Lower lobe of right lung (tissue), 2 donors: ENCODE results near the gene RABL2B. TPM values are rescaled to one million over a fixed set of nuclear protein-coding genes. Genes with fewer than 3 reads are reported as not detected.
A peak's percentile ranks its signal among the peaks of the same experiment; 100 is the strongest.

Source experiments
- ATAC-seq, 2 donors: fragments of 200-7000 bp; cut with Tn5 transposase; one replicate each; pipeline ENCODE4 v1.9.1; 2020 to 2022; ENCODE audit warnings: mild to moderate bottlenecking in 2 of 2, moderate library complexity in 2 of 2
- DNase-seq: peaks from one replicate; pipeline ENCODE4 v3.0.0-alpha.2; 2020
- H3K27ac ChIP-seq: fragments of 200-600 bp; one replicate; pipeline ENCODE4 v1.8.0; 2022
- H3K27me3 ChIP-seq: fragments of 200-600 bp; one replicate; pipeline ENCODE4 v1.8.0; 2022; ENCODE audit warnings: low read depth
- H3K36me3 ChIP-seq: fragments of 200-600 bp; one replicate; pipeline ENCODE4 v1.8.0; 2022; ENCODE audit warnings: mild to moderate bottlenecking
- H3K4me1 ChIP-seq: fragments of 200-600 bp; one replicate; pipeline ENCODE4 v1.8.0; 2022
- H3K4me3 ChIP-seq: fragments of 200-600 bp; one replicate; pipeline ENCODE4 v1.8.0; 2022; ENCODE audit warnings: mild to moderate bottlenecking
- H3K9me3 ChIP-seq: fragments of 200-600 bp; one replicate; pipeline ENCODE4 v1.8.0; 2022
- intact Hi-C: fragments of 100-400 bp; cut with DNase I; formaldehyde crosslinking; loops from one replicate; pipeline ENCODE4 v1.11.0; 2022
- total RNA-seq: library from RNA; stranded (reverse); fragmentation: NEBNext Ultra II Directional; extraction: Animal tissue kit (Norgen Biotek cat#: 25700); gene quantifications from one replicate; pipeline ENCODE4 v1.2.1, GENCODE V29; 2021
- TF ChIP-seq, protein P1 (sequence below): fragments of 200-600 bp; IDR thresholded peaks from one replicate; pipeline ENCODE4 v1.8.0; 2022; ENCODE audit warnings: antibody characterized with exemption, mild to moderate bottlenecking
- donor health status: DM: no; HTN: yes; CAD: no; lungs with severe emphysema.

Gene RABL2B
- total RNA-seq, 1 donor from 2014 or later: 46.3 TPM

DNA sequence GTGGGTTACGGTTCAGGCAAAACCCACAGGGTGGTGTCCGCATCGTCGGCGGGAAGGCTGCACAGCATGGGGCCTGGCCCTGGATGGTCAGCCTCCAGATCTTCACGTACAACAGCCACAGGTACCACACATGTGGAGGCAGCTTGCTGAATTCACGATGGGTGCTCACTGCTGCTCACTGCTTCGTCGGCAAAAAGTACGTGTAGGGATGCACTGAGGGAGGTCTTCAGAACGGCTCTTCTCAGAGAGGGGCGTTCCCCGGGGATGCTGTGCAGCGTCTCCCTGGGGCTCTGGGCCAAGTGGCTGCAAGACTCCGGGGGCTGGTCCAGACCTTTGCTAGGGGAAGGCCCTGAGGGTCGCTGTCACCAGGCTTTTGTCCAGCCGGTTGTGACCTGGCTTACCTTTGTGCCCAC is 44.2 kb downstream of the RABL2B start:
- TF ChIP-seq, protein P1, sequence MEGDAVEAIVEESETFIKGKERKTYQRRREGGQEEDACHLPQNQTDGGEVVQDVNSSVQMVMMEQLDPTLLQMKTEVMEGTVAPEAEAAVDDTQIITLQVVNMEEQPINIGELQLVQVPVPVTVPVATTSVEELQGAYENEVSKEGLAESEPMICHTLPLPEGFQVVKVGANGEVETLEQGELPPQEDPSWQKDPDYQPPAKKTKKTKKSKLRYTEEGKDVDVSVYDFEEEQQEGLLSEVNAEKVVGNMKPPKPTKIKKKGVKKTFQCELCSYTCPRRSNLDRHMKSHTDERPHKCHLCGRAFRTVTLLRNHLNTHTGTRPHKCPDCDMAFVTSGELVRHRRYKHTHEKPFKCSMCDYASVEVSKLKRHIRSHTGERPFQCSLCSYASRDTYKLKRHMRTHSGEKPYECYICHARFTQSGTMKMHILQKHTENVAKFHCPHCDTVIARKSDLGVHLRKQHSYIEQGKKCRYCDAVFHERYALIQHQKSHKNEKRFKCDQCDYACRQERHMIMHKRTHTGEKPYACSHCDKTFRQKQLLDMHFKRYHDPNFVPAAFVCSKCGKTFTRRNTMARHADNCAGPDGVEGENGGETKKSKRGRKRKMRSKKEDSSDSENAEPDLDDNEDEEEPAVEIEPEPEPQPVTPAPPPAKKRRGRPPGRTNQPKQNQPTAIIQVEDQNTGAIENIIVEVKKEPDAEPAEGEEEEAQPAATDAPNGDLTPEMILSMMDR: no peak
- intact Hi-C loops: no loop called here
- H3K27me3 ChIP-seq: no peaks in the 10 kb centered on the region
- H3K27ac ChIP-seq: no peak overlapping the region
- H3K36me3 ChIP-seq: no peaks in the 10 kb centered on the region
- no peaks in the 10 kb centered on the region for H3K4me1 ChIP-seq
- ATAC-seq (no peak), DNase-seq (peak; percentile 26)
- no peak overlapping the region for H3K4me3 ChIP-seq
- no peaks in the 10 kb centered on the region for H3K9me3 ChIP-seq

DNA sequence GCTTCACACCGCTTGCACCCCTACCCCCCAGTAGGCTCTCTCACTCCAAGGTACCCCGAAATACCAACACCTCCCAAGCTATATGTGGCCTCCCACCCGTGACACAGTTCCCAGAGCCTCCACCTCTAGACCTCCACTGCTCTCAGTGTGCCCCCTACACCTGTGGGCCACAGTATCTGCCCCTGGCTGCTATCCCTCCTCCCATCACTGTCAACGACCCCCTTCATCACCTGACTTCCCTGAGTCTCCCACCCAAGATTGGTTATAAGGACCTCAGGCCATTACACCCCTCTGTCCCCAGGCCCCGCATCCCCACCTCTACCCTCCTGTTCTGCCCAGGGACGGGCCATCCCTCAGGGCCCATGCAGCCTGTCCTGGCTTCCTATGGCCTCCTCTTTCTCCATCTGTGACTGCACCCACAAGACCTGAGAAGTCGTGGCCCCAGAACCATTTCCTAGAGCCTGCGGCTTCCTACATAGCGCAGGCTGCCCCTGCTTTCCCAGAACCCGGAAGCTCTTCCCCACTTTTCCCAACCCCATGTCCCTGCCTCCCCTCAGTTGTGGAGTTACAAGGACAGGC is 44.7 kb downstream of the RABL2B start:
- H3K9me3 ChIP-seq: no peaks in the 10 kb centered on the region
- TF ChIP-seq, protein P1: no peak

DNA sequence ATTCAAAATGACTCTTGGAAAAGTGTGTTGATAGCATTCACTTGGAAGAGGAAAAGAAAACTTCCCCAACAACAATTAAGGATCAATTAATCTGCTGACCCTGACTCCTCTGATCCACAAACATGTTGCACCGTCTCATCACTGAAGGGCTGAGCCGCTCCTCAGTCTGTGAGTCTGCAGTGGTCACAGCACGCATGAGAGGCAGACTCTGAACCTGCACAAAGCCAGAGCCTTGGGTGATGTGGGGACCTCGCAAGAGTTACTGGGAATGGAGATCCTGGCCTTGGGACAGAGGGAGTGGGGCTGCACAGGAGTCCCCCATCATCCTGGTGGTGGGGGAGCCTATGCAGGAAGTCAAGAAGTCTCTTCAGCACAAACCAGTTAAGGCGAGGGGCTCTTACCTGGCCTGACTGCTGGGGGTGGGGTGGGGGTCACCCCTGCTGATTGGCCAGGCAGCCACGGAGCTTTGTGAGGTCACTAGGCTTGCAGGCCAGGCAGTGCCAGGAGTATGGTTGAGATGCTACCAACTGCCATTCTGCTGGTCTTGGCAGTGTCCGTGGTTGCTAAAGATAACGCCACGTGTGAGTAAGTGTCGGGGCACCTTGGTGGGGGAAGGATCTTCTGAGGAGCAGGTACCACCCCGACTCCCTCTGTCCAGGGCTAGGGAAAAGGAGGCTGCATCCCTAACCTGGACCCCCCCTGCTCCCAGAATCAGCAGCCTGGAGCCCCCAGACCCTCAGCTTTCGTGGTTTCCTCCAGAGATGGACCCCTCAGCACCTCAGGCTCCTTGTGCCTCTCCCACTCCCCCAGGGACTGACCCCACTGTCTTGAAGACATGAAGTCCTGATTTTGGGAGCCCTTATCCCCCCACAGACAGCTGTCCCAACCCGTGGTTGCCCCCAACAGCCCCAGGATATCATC is 45.4 kb downstream of the RABL2B start, which contains the start of gene ACR:
ACR (plus strand) TSS at position 477 of the 921 bp plus-strand sequence; CDS start at position 509, 32 bp downstream.
- no peak for ATAC-seq
- intact Hi-C loops: no loop called here
- Histone ChIP-seq H3K9me3 (no peaks in the 10 kb centered on the region), H3K4me3 (no peak within 1 kb of the TSS), H3K27me3 (no peaks in the 10 kb centered on the region), H3K4me1 (no peaks in the 10 kb centered on the region), H3K27ac (no peak within 1 kb of the TSS), H3K36me3 (no peaks in the 10 kb centered on the region)
- TF ChIP-seq, protein P1: no peak
- DNase-seq: peak; percentile 21

More for the DNA sequence above, 44.7 kb downstream of the RABL2B start:
- intact Hi-C loops: no loop called here
- DNase-seq (no peak), ATAC-seq (no peak)
- no peaks in the 10 kb centered on the region for H3K4me1 ChIP-seq
- no peak overlapping the region for H3K27ac ChIP-seq
- no peaks in the 10 kb centered on the region for H3K36me3 ChIP-seq
- H3K27me3 ChIP-seq: no peaks in the 10 kb centered on the region
- no peak overlapping the region for H3K4me3 ChIP-seq

DNA sequence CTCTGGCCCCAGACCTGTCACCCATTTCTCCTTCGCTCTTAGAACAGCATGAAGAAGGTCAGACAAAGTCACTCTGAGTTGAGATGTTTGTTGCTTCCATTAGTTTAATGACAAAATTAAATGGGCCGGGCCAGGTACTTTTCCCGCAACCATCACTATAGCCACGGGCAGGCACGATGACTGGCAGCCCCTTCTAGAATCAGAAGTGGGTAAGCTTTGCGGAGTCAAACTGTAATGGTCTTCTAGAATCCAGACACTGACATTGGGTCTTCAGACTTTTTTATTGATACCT is 47.8 kb downstream of the RABL2B start:
- no peak for ATAC-seq
- DNase-seq: no peak
- no peak overlapping the region for H3K27ac ChIP-seq
- H3K27me3 ChIP-seq: peaks cover 6% of the 10 kb centered on the region
- H3K9me3 ChIP-seq: no peaks in the 10 kb centered on the region
- H3K4me3 ChIP-seq: no peak overlapping the region
- intact Hi-C loops: no loop called here
- TF ChIP-seq, protein P1: no peak
- H3K36me3 ChIP-seq: no peaks in the 10 kb centered on the region
- peaks cover 12% of the 10 kb centered on the region for H3K4me1 ChIP-seq

DNA sequence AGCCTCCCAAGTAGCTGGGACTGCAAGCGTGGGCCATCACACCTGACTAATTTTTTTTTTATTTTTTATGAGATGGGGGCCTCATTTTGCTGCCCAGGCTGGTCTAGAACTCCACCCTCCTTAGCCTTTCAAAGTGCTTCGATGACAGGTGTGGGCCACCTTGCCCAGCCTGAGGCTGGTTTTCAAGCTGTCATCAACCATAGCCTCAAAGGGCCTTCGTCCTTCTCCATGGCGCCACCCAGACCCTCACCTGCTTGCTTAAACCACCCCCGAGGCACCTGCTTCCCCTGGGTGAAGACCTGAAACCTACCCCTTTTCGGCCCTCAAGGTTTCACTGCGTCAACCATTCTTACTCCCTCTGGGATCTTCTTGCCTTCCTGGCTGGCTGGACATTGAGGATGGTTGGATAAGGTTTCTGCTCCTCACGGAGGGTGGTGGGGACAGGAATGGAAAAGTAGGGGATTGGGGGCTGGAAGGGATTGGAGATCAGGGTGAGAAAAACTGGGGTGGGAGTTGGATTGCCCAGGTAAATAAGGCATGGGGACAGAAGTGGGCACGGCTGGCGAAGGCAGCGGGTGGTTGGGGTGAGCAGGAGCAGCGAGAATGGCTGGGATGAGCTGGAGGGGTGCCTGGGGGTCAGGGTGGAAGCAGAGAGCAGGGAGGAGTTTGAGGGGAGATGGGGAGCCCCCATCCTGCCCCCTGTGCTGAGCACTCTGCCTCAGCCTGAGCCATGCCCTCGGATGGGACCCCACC is 48.3 kb downstream of the RABL2B start:
- H3K36me3 ChIP-seq: no peaks in the 10 kb centered on the region
- no peak overlapping the region for H3K27ac ChIP-seq
- peak; percentile 20 for DNase-seq
- H3K9me3 ChIP-seq: no peaks in the 10 kb centered on the region
- no peak for ATAC-seq
- intact Hi-C loops: no loop called here
- peaks cover 12% of the 10 kb centered on the region for H3K27me3 ChIP-seq
- TF ChIP-seq, protein P1: no peak
- peaks cover 12% of the 10 kb centered on the region for H3K4me1 ChIP-seq
- H3K4me3 ChIP-seq: no peak overlapping the region
